ENCODE results near the gene RBP3.

DNA sequence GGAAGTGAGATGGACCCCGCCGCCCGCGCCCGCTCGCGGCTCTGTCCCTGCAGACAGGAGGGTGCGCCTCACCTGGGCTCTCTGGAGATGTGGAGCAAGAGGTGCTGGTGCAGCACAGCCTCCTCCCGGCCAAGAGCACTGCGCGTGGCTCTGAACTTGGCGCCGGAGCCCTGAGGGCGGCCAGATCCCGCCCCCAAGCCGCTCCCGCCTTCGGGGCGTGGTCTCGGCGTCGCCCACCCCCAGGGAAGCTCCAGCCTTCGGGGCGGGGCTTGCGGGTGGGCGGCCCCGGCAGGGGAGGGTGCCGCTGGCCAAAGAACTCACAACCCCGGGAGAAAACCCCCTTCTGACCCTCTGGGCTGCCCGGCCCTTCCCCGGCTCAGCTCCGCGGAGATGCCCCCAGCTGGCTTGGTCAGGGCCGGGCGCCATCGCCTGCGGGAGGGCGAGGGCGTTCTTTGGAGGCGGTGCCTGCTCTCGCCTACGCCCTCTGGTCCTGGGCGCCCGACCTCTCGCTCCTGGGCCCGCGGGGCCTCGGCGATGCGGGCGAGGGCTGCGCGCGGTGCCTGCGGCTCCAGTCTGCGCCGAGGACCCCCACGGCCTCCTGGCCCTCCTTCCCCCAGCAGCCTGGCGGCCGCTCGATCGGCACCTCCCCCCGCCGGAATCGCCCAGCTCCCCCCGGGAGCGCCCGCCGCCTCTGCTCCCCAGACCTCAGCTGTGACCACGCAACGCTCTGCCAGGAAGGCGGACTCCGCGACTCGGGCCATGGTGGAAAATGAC is 36.2 kb downstream of the RBP3 start, which contains the start of gene ZNF488:
- TF ChIP-seq, protein P1, sequence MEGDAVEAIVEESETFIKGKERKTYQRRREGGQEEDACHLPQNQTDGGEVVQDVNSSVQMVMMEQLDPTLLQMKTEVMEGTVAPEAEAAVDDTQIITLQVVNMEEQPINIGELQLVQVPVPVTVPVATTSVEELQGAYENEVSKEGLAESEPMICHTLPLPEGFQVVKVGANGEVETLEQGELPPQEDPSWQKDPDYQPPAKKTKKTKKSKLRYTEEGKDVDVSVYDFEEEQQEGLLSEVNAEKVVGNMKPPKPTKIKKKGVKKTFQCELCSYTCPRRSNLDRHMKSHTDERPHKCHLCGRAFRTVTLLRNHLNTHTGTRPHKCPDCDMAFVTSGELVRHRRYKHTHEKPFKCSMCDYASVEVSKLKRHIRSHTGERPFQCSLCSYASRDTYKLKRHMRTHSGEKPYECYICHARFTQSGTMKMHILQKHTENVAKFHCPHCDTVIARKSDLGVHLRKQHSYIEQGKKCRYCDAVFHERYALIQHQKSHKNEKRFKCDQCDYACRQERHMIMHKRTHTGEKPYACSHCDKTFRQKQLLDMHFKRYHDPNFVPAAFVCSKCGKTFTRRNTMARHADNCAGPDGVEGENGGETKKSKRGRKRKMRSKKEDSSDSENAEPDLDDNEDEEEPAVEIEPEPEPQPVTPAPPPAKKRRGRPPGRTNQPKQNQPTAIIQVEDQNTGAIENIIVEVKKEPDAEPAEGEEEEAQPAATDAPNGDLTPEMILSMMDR (IDR thresholded peaks at IDR 0.05; ENCODE audit: insufficient read depth, low read length): no peak
- TF ChIP-seq POLR2AphosphoS5 (IDR thresholded peaks at IDR 0.05; ENCODE audit: low read depth) (no peak), SPI1 (IDR thresholded peaks at IDR 0.05; ENCODE audit: borderline replicate concordance, low read depth) (no peak), GABPA (IDR thresholded peaks at IDR 0.05; ENCODE audit: low read depth) (no peak)
- TF ChIP-seq, protein P2, sequence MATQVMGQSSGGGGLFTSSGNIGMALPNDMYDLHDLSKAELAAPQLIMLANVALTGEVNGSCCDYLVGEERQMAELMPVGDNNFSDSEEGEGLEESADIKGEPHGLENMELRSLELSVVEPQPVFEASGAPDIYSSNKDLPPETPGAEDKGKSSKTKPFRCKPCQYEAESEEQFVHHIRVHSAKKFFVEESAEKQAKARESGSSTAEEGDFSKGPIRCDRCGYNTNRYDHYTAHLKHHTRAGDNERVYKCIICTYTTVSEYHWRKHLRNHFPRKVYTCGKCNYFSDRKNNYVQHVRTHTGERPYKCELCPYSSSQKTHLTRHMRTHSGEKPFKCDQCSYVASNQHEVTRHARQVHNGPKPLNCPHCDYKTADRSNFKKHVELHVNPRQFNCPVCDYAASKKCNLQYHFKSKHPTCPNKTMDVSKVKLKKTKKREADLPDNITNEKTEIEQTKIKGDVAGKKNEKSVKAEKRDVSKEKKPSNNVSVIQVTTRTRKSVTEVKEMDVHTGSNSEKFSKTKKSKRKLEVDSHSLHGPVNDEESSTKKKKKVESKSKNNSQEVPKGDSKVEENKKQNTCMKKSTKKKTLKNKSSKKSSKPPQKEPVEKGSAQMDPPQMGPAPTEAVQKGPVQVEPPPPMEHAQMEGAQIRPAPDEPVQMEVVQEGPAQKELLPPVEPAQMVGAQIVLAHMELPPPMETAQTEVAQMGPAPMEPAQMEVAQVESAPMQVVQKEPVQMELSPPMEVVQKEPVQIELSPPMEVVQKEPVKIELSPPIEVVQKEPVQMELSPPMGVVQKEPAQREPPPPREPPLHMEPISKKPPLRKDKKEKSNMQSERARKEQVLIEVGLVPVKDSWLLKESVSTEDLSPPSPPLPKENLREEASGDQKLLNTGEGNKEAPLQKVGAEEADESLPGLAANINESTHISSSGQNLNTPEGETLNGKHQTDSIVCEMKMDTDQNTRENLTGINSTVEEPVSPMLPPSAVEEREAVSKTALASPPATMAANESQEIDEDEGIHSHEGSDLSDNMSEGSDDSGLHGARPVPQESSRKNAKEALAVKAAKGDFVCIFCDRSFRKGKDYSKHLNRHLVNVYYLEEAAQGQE (IDR thresholded peaks at IDR 0.05; ENCODE audit: insufficient replicate concordance, low read depth): no peak
